ENCODE data around the gene TRPM1. TPM values are rescaled to one million over a fixed set of nuclear protein-coding genes. Genes with fewer than 3 reads are reported as not detected.

Gene TRPM1
- total RNA-seq, 1 experiment from 2014 or later: 0.77 TPM

DNA sequence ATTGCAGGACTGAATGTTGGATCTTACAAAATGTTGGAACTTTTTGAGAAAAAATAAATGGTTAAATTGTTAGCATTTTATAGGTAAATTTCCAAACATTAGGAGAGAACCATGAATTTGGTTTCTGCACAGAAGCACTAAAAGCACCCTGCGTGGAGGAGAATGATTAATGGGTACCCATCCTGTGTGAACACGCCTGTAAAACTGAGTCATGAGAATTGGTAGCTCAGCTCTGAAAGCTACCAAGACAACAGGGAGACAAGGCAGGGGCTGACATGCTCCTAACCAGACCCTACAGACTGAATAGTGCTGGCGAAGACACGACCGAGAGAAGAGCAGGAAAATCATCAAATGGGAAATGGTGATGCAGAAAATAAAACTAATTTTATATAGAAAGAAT, 77.7 kb downstream of the TRPM1 start (continued):
- TF ChIP-seq, protein P1, sequence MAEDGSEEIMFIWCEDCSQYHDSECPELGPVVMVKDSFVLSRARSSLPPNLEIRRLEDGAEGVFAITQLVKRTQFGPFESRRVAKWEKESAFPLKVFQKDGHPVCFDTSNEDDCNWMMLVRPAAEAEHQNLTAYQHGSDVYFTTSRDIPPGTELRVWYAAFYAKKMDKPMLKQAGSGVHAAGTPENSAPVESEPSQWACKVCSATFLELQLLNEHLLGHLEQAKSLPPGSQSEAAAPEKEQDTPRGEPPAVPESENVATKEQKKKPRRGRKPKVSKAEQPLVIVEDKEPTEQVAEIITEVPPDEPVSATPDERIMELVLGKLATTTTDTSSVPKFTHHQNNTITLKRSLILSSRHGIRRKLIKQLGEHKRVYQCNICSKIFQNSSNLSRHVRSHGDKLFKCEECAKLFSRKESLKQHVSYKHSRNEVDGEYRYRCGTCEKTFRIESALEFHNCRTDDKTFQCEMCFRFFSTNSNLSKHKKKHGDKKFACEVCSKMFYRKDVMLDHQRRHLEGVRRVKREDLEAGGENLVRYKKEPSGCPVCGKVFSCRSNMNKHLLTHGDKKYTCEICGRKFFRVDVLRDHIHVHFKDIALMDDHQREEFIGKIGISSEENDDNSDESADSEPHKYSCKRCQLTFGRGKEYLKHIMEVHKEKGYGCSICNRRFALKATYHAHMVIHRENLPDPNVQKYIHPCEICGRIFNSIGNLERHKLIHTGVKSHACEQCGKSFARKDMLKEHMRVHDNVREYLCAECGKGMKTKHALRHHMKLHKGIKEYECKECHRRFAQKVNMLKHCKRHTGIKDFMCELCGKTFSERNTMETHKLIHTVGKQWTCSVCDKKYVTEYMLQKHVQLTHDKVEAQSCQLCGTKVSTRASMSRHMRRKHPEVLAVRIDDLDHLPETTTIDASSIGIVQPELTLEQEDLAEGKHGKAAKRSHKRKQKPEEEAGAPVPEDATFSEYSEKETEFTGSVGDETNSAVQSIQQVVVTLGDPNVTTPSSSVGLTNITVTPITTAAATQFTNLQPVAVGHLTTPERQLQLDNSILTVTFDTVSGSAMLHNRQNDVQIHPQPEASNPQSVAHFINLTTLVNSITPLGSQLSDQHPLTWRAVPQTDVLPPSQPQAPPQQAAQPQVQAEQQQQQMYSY (CRISPR knock-in tag; IDR thresholded peaks at IDR 0.05): no peak
- no peak for TF ChIP-seq ZNF396 (CRISPR knock-in tag; IDR thresholded peaks at IDR 0.05; ENCODE audit: borderline replicate concordance)
- no peak for TF ChIP-seq ESRRA (CRISPR knock-in tag; IDR thresholded peaks at IDR 0.05; ENCODE audit: borderline replicate concordance)
- TF ChIP-seq, protein P2, sequence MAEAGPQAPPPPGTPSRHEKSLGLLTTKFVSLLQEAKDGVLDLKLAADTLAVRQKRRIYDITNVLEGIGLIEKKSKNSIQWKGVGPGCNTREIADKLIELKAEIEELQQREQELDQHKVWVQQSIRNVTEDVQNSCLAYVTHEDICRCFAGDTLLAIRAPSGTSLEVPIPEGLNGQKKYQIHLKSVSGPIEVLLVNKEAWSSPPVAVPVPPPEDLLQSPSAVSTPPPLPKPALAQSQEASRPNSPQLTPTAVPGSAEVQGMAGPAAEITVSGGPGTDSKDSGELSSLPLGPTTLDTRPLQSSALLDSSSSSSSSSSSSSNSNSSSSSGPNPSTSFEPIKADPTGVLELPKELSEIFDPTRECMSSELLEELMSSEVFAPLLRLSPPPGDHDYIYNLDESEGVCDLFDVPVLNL (CRISPR knock-in tag; IDR thresholded peaks at IDR 0.05; ENCODE audit: borderline replicate concordance, low read depth): no peak
- TF ChIP-seq FOXP1 (CRISPR knock-in tag; IDR thresholded peaks at IDR 0.05; ENCODE audit: borderline replicate concordance): no peak
- no peak for TF ChIP-seq MYBL2 (CRISPR knock-in tag; IDR thresholded peaks at IDR 0.05)
- TF ChIP-seq, protein P3, sequence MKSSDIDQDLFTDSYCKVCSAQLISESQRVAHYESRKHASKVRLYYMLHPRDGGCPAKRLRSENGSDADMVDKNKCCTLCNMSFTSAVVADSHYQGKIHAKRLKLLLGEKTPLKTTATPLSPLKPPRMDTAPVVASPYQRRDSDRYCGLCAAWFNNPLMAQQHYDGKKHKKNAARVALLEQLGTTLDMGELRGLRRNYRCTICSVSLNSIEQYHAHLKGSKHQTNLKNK (CRISPR knock-in tag; IDR thresholded peaks at IDR 0.05): no peak
- TF ChIP-seq ZNF121 (CRISPR knock-in tag; IDR thresholded peaks at IDR 0.05): no peak
- TF ChIP-seq IRF2 (CRISPR knock-in tag; IDR thresholded peaks at IDR 0.05; ENCODE audit: borderline replicate concordance, low read depth): no peak
- TF ChIP-seq TEAD1 (CRISPR knock-in tag; IDR thresholded peaks at IDR 0.05): no peak
- TF ChIP-seq ZNF423 (CRISPR knock-in tag; IDR thresholded peaks at IDR 0.05): no peak

DNA sequence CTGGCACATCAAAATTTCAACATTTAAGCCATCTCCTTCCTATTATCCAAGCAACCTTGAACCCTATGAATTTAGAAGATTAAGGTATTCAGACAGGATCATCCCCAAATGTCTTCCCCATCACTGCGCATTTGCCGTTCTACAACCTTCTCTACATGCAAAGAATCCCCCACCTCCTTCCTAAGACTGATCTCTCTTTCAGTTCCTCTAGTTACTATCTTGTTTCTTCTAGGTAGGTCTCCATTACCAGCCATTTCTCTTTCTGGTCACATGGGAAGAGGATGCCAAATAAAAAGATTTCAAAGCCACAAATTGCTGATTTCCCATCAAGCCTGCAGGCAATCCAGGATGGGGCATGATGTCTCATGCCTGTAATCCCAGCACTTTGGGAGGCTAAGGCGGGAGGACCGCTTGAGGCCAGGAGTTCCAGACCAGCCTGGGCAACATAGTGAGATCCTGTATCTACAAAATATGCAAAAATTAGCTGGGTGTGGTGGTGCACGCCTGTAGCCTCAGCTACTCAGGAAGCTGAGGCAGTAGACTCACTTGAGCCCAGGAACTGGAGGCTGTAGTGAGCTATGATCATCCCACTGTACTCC, 80.4 kb downstream of the TRPM1 start:
- H3K4me1 Mint-ChIP-seq: peaks cover 33% of the 10 kb centered on the region
- CTCF ChIA-PET: no interaction called here

More for the DNA sequence above, 80.4 kb downstream of the TRPM1 start:
- Mint-ChIP-seq H3K27me3 (ENCODE audit: low read depth) (no peaks in the 10 kb centered on the region), H3K27ac (no peak overlapping the region), H3K36me3 (no peaks in the 10 kb centered on the region), H3K4me3 (no peak overlapping the region), H3K9me3 (no peaks in the 10 kb centered on the region)
- DNase-seq (ENCODE audit: low spot score) (no peak), ATAC-seq (no peak)
- POLR2A ChIA-PET: no interaction called here
- no peak for TF ChIP-seq ZNF232 (CRISPR knock-in tag; IDR thresholded peaks at IDR 0.05)
- TF ChIP-seq, protein P4, sequence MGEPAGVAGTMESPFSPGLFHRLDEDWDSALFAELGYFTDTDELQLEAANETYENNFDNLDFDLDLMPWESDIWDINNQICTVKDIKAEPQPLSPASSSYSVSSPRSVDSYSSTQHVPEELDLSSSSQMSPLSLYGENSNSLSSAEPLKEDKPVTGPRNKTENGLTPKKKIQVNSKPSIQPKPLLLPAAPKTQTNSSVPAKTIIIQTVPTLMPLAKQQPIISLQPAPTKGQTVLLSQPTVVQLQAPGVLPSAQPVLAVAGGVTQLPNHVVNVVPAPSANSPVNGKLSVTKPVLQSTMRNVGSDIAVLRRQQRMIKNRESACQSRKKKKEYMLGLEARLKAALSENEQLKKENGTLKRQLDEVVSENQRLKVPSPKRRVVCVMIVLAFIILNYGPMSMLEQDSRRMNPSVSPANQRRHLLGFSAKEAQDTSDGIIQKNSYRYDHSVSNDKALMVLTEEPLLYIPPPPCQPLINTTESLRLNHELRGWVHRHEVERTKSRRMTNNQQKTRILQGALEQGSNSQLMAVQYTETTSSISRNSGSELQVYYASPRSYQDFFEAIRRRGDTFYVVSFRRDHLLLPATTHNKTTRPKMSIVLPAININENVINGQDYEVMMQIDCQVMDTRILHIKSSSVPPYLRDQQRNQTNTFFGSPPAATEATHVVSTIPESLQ (CRISPR knock-in tag; IDR thresholded peaks at IDR 0.05): no peak
- TF ChIP-seq, protein P5, sequence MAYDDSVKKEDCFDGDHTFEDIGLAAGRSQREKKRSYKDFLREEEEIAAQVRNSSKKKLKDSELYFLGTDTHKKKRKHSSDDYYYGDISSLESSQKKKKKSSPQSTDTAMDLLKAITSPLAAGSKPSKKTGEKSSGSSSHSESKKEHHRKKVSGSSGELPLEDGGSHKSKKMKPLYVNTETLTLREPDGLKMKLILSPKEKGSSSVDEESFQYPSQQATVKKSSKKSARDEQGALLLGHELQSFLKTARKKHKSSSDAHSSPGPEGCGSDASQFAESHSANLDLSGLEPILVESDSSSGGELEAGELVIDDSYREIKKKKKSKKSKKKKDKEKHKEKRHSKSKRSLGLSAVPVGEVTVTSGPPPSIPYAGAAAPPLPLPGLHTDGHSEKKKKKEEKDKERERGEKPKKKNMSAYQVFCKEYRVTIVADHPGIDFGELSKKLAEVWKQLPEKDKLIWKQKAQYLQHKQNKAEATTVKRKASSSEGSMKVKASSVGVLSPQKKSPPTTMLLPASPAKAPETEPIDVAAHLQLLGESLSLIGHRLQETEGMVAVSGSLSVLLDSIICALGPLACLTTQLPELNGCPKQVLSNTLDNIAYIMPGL (CRISPR knock-in tag; IDR thresholded peaks at IDR 0.05): no peak
- TF ChIP-seq ZBTB21 (CRISPR knock-in tag; IDR thresholded peaks at IDR 0.05; ENCODE audit: borderline replicate concordance): no peak
- no peak for TF ChIP-seq NR3C1 (CRISPR knock-in tag; conservative IDR thresholded peaks at IDR 0.05; ENCODE audit: low read depth)
- TF ChIP-seq, protein P6, sequence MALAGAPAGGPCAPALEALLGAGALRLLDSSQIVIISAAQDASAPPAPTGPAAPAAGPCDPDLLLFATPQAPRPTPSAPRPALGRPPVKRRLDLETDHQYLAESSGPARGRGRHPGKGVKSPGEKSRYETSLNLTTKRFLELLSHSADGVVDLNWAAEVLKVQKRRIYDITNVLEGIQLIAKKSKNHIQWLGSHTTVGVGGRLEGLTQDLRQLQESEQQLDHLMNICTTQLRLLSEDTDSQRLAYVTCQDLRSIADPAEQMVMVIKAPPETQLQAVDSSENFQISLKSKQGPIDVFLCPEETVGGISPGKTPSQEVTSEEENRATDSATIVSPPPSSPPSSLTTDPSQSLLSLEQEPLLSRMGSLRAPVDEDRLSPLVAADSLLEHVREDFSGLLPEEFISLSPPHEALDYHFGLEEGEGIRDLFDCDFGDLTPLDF (CRISPR knock-in tag; IDR thresholded peaks at IDR 0.05): no peak
- TF ChIP-seq CREM (CRISPR knock-in tag; IDR thresholded peaks at IDR 0.05): no peak
- TF ChIP-seq NFE2L1 (CRISPR knock-in tag; IDR thresholded peaks at IDR 0.05): no peak
- TF ChIP-seq ZNF138 (CRISPR knock-in tag; conservative IDR thresholded peaks at IDR 0.05): no peak
- TF ChIP-seq, protein P7, sequence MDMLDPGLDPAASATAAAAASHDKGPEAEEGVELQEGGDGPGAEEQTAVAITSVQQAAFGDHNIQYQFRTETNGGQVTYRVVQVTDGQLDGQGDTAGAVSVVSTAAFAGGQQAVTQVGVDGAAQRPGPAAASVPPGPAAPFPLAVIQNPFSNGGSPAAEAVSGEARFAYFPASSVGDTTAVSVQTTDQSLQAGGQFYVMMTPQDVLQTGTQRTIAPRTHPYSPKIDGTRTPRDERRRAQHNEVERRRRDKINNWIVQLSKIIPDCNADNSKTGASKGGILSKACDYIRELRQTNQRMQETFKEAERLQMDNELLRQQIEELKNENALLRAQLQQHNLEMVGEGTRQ (CRISPR knock-in tag; IDR thresholded peaks at IDR 0.05): no peak

Data from WTC11 (cell line).